Brain pericyte (primary cell): ENCODE data around the gene MELTF.

Source experiments
- DNase-seq: peaks from one replicate; pipeline ENCODE4 v3.0.0-alpha.2; 2012; ENCODE audit warnings: low read depth, low spot score

MELTF gene

GRCh38 chr3:197027151-197027895 is 2.3 kb downstream of the MELTF start:
- DNase-seq: no peak

- DNase-seq: no peak
Observed at GRCh38 chr3:197026481-197026866, 3.1 kb downstream of the MELTF start.

- no peak for DNase-seq
Observed at GRCh38 chr3:197025736-197026480, 3.7 kb downstream of the MELTF start.

GRCh38 chr3:197024881-197025735 is 4.5 kb downstream of the MELTF start:
- DNase-seq: no peak

- no peak for DNase-seq
Observed at GRCh38 chr3:197023998-197024651, 5.5 kb downstream of the MELTF start.

GRCh38 chr3:197023241-197023997 is 6.2 kb downstream of the MELTF start:
- no peak for DNase-seq

- DNase-seq: no peak
Observed at GRCh38 chr3:197022405-197023231, 7.0 kb downstream of the MELTF start.

GRCh38 chr3:197021729-197022404 is 7.8 kb downstream of the MELTF start:
- DNase-seq: no peak

- DNase-seq: no peak
Observed at GRCh38 chr3:197021231-197021630, 8.4 kb downstream of the MELTF start.

- no peak for DNase-seq
Observed at GRCh38 chr3:197019535-197019934, 10.1 kb downstream of the MELTF start.

GRCh38 chr3:197019021-197019420 is 10.6 kb downstream of the MELTF start:
- no peak for DNase-seq

- no peak for DNase-seq
Observed at GRCh38 chr3:197017003-197017402, 12.6 kb downstream of the MELTF start.

GRCh38 chr3:197015790-197016736 is 13.6 kb downstream of the MELTF start:
- no peak for DNase-seq

- DNase-seq: no peak
Observed at GRCh38 chr3:197014942-197015575, 14.6 kb downstream of the MELTF start.

GRCh38 chr3:197014024-197014423 is 15.6 kb downstream of the MELTF start:
- no peak for DNase-seq

GRCh38 chr3:197012540-197012883 is 17.1 kb downstream of the MELTF start:
- DNase-seq: no peak

- no peak for DNase-seq
Observed at GRCh38 chr3:197011780-197012539, 17.7 kb downstream of the MELTF start.
